ENCODE measurements around the gene UBAC2. TPM values are rescaled to one million over a fixed set of nuclear protein-coding genes. Genes with fewer than 3 reads are reported as not detected.

UBAC2 gene
- polyA plus RNA-seq, 3 donors = 59.6 to 113 (median 96.7) TPM

GRCh38 chr13:99422586-99423220 lies 222.0 kb downstream of the UBAC2 start:
- Mint-ChIP-seq H3K4me3 (peak overlapping the region in 1 of 2 donors; percentile 71), H3K36me3 (peaks cover 5 to 9% of the 10 kb centered on the region in 2 donors), H3K9me3 (peaks cover 0 to 4% (median 0%) of the 10 kb centered on the region in 7 donors), H3K27me3 (ENCODE audit: low read depth in 3 of 3) (peaks cover 32 to 42% (median 42%) of the 10 kb centered on the region in 3 donors), H3K27ac (peak overlapping the region in 6 of 7 donors; percentile 48 to 87 (median 81)), H3K4me1 (peaks cover 61% of the 10 kb centered on the region)
- Histone ChIP-seq H3K27ac (ENCODE audit: low read depth in 1 of 2, low read length in 2 of 2) (peak overlapping the region in 1 of 2 donors; percentile 72), H3K36me3 (replicated peaks in 1 of 2; ENCODE audit: control insufficient read depth in 1 of 2, insufficient read depth in 2 of 2, low read length in 2 of 2) (no peaks in the 10 kb centered on the region), H3K27me3 (ENCODE audit: control insufficient read depth in 2 of 2, insufficient read depth in 2 of 2, low read length in 2 of 2) (peaks cover 3 to 9% of the 10 kb centered on the region in 2 donors), H3K4me1 (ENCODE audit: control insufficient read depth in 1 of 2, insufficient read depth in 2 of 2, low read length in 2 of 2) (peaks cover 55 to 67% of the 10 kb centered on the region in 2 donors), H4K20me1 (ENCODE audit: insufficient read depth, low read length) (no peaks in the 10 kb centered on the region), H3K79me2 (ENCODE audit: insufficient read depth, low read length) (no peaks in the 10 kb centered on the region), H3K4me2 (replicated peaks; ENCODE audit: extremely low read depth, low read length, poor library complexity, severe bottlenecking) (no peak overlapping the region), H3K9me3 (replicated peaks in 1 of 2; ENCODE audit: control insufficient read depth in 1 of 2, insufficient read depth in 1 of 2, low read length in 2 of 2) (no peaks in the 10 kb centered on the region), H3K4me3 (replicated peaks in 1 of 3; ENCODE audit: low read depth in 2 of 3, low read length in 3 of 3) (peak overlapping the region in 1 of 3 experiments; percentile 14), H3K9ac (ENCODE audit: insufficient read depth, low read length, poor library complexity, severe bottlenecking) (no peak overlapping the region), H2AFZ (ENCODE audit: insufficient read depth, low read depth, low read length, poor library complexity, severe bottlenecking) (no peak overlapping the region)
- WGBS (ENCODE audit: insufficient coverage) = 98% methylated on average over 12 of the region's 13 CpGs
- TF ChIP-seq, protein P1, sequence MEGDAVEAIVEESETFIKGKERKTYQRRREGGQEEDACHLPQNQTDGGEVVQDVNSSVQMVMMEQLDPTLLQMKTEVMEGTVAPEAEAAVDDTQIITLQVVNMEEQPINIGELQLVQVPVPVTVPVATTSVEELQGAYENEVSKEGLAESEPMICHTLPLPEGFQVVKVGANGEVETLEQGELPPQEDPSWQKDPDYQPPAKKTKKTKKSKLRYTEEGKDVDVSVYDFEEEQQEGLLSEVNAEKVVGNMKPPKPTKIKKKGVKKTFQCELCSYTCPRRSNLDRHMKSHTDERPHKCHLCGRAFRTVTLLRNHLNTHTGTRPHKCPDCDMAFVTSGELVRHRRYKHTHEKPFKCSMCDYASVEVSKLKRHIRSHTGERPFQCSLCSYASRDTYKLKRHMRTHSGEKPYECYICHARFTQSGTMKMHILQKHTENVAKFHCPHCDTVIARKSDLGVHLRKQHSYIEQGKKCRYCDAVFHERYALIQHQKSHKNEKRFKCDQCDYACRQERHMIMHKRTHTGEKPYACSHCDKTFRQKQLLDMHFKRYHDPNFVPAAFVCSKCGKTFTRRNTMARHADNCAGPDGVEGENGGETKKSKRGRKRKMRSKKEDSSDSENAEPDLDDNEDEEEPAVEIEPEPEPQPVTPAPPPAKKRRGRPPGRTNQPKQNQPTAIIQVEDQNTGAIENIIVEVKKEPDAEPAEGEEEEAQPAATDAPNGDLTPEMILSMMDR (IDR thresholded peaks at IDR 0.05) = no peak
- intact Hi-C loops (cut with micrococcal nuclease) = loop anchor here in 1 of 2 donors (10.0 kb wide), 1 partner anchor 248 kb away; no protein-coding TSS in a partner anchor
- DNase-seq = peak in 1 of 3 donors; percentile 74

GRCh38 chr13:99425485-99426341 lies 225.1 kb downstream of the UBAC2 start:
- Histone ChIP-seq H3K4me2 (replicated peaks; ENCODE audit: extremely low read depth, low read length, poor library complexity, severe bottlenecking) (peak overlapping the region; percentile 68), H3K27ac (ENCODE audit: low read depth in 1 of 2, low read length in 2 of 2) (peak overlapping the region; percentile 66 to 75), H3K4me1 (ENCODE audit: control insufficient read depth in 1 of 2, insufficient read depth in 2 of 2, low read length in 2 of 2) (peaks cover 43 to 55% of the 10 kb centered on the region in 2 donors), H3K4me3 (replicated peaks in 1 of 3; ENCODE audit: low read depth in 2 of 3, low read length in 3 of 3) (peak overlapping the region in 1 of 3 experiments; percentile 59), H3K36me3 (replicated peaks in 1 of 2; ENCODE audit: control insufficient read depth in 1 of 2, insufficient read depth in 2 of 2, low read length in 2 of 2) (no peaks in the 10 kb centered on the region), H3K79me2 (ENCODE audit: insufficient read depth, low read length) (no peaks in the 10 kb centered on the region), H2AFZ (ENCODE audit: insufficient read depth, low read depth, low read length, poor library complexity, severe bottlenecking) (peak overlapping the region; percentile 77), H3K9me3 (replicated peaks in 1 of 2; ENCODE audit: control insufficient read depth in 1 of 2, insufficient read depth in 1 of 2, low read length in 2 of 2) (no peaks in the 10 kb centered on the region), H4K20me1 (ENCODE audit: insufficient read depth, low read length) (no peaks in the 10 kb centered on the region), H3K9ac (ENCODE audit: insufficient read depth, low read length, poor library complexity, severe bottlenecking) (peak overlapping the region; percentile 29), H3K27me3 (ENCODE audit: control insufficient read depth in 2 of 2, insufficient read depth in 2 of 2, low read length in 2 of 2) (no peaks in the 10 kb centered on the region)
- WGBS (ENCODE audit: insufficient coverage) = 28% methylated on average over 6 of the region's 18 CpGs
- peak overlapping the region; percentile 63 to 90 (median 80) for H3K27ac Mint-ChIP-seq
- intact Hi-C loops (cut with micrococcal nuclease) = loop anchor here in 1 of 2 donors (10.0 kb wide), 1 partner anchor 251 kb away; no protein-coding TSS in a partner anchor
- DNase-seq = peak in 2 of 3 donors; percentile 51 to 55
- H3K27me3 Mint-ChIP-seq (ENCODE audit: low read depth in 3 of 3) = peaks cover 17 to 25% (median 23%) of the 10 kb centered on the region in 3 donors
- TF ChIP-seq, protein P1 (IDR thresholded peaks at IDR 0.05) = no peak
- H3K9me3 Mint-ChIP-seq = peaks cover 0 to 4% (median 0%) of the 10 kb centered on the region in 7 donors
- peaks cover 5 to 7% of the 10 kb centered on the region in 2 donors for H3K36me3 Mint-ChIP-seq
- H3K4me1 Mint-ChIP-seq = peaks cover 50% of the 10 kb centered on the region
- peak overlapping the region; percentile 72 to 89 for H3K4me3 Mint-ChIP-seq

All from CD14-positive monocyte (primary cell).